Choroid plexus epithelial cell (primary cell): ENCODE data around the gene GRM8.

ENCODE experiments used
- DNase-seq: peaks from one replicate; pipeline ENCODE4 v3.0.0-alpha.2; 2010; ENCODE audit warnings: low read depth
- H3K4me3 ChIP-seq: 2 replicates; pipeline ENCODE4 v1.5.1; 2011; ENCODE audit warnings: low read depth, mild to moderate bottlenecking, control low read depth, low read length, moderate library complexity
- CTCF ChIP-seq: conservative IDR thresholded peaks from 2 replicates; pipeline ENCODE4 v1.5.1; 2011; ENCODE audit warnings: low read depth, mild to moderate bottlenecking, control low read depth, inconsistent platforms, low read length, moderate library complexity

Gene GRM8

GRCh38 chr7:127135871-127136485 is 116.8 kb downstream of the GRM8 start:
- DNase-seq: no peak
- H3K4me3 ChIP-seq: no peak overlapping the region
- no peak for TF ChIP-seq CTCF

GRCh38 chr7:127123220-127123619 is 129.5 kb downstream of the GRM8 start:
- TF ChIP-seq CTCF: no peak
- H3K4me3 ChIP-seq: no peak overlapping the region
- no peak for DNase-seq

- DNase-seq: no peak
- TF ChIP-seq CTCF: no peak
- no peak overlapping the region for H3K4me3 ChIP-seq
These were observed 133.2 kb downstream of the GRM8 start for GRCh38 chr7:127119517-127119916.

GRCh38 chr7:127114742-127115265 is 137.9 kb downstream of the GRM8 start:
- TF ChIP-seq CTCF: no peak
- no peak overlapping the region for H3K4me3 ChIP-seq
- no peak for DNase-seq

- DNase-seq: peak; percentile 63
- TF ChIP-seq CTCF: peak; percentile 62
These were observed 145.1 kb downstream of the GRM8 start for GRCh38 chr7:127107601-127108007.

GRCh38 chr7:127093340-127093739 is 159.4 kb downstream of the GRM8 start:
- TF ChIP-seq CTCF: no peak
- H3K4me3 ChIP-seq: no peak overlapping the region
- DNase-seq: no peak

More at GRCh38 chr7:127107601-127108007, 145.1 kb downstream of the GRM8 start:
- no peak overlapping the region for H3K4me3 ChIP-seq

GRCh38 chr7:127091620-127092019 is 161.1 kb downstream of the GRM8 start:
- H3K4me3 ChIP-seq: no peak overlapping the region
- TF ChIP-seq CTCF: no peak
- DNase-seq: no peak
